ENCODE measurements around the gene DNAJC13. TPM values are rescaled to one million over a fixed set of nuclear protein-coding genes. Genes with fewer than 3 reads are reported as not detected.

Gene DNAJC13
- total and polyA plus RNA-seq, 12 donors, result 6.3 to 40.5 (median 30.8) TPM

DNA sequence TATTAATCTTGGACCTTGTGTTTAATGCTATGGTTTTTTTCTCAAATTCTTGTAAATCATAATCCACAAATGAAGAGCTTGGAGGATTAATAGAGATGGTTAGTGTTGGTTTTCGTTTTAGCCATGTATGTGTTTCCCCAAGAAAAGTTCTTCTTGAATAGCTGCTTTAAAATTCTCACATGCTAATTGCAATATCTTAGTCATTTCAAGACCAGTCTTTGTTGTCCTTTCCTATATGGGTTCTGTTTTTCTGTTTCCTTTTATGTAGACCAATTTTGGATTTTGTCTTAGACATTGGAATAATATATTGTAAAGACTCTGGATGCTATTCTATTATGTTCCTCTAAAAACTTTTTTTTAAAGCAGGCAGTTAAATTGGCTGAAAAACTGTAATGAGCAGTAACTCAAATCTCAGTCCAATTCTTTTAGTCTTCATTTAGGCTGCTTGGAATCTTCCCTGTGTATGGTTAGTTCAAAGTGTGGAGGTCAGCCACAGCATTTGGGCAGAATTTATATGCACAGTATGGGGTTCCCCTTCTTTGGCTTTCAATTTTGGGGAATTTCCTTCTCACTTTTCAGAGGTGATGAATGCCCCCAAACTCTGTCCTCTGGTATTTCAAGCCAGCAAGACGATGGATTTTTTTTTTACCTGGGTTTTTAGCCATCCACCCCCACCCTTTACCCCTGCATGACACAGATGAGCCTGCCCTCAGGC is 39.1 kb upstream of the DNAJC13 start:
- no peaks in the 10 kb centered on the region for H3K4me1 ChIP-seq
- ATAC-seq (no peak), DNase-seq (no peak)
- intact Hi-C loops (cut with DNase I), result no loop called here
- H3K36me3 ChIP-seq, result no peaks in the 10 kb centered on the region
- peaks cover 0 to 20% (median 0%) of the 10 kb centered on the region in 7 donors for H3K27me3 ChIP-seq
- H3K4me3 ChIP-seq, result no peak overlapping the region
- 84 to 89% methylated on average over 2 of the region's 2 CpGs for WGBS, 2 donors
- H3K27ac ChIP-seq, result no peak overlapping the region
- H3K9me3 ChIP-seq, result no peaks in the 10 kb centered on the region
- TF ChIP-seq, protein P1, sequence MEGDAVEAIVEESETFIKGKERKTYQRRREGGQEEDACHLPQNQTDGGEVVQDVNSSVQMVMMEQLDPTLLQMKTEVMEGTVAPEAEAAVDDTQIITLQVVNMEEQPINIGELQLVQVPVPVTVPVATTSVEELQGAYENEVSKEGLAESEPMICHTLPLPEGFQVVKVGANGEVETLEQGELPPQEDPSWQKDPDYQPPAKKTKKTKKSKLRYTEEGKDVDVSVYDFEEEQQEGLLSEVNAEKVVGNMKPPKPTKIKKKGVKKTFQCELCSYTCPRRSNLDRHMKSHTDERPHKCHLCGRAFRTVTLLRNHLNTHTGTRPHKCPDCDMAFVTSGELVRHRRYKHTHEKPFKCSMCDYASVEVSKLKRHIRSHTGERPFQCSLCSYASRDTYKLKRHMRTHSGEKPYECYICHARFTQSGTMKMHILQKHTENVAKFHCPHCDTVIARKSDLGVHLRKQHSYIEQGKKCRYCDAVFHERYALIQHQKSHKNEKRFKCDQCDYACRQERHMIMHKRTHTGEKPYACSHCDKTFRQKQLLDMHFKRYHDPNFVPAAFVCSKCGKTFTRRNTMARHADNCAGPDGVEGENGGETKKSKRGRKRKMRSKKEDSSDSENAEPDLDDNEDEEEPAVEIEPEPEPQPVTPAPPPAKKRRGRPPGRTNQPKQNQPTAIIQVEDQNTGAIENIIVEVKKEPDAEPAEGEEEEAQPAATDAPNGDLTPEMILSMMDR (IDR thresholded peaks at IDR 0.05), result no peak

DNA sequence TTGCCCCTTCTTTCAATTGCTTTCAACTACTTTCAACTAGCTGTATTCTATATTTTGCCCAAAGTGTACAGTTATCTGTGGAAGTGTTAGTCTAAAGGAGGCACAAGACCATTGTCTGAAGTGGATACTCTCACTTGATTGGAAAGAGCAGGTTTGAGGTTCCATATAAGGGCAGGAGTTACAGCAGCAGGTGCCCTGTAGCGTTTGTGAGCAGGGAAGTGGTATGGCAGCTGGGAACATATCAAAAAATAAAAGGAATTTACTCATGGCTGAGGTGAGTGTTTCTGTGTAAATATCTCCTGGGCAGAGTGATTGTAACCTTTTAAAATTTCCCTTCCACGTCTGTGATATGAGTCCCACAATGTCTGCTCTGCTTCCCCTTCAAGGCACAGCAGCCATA is 38.5 kb upstream of the DNAJC13 start:
- WGBS, 2 donors, result 54 to 56% methylated on average over 2 of the region's 2 CpGs

DNA sequence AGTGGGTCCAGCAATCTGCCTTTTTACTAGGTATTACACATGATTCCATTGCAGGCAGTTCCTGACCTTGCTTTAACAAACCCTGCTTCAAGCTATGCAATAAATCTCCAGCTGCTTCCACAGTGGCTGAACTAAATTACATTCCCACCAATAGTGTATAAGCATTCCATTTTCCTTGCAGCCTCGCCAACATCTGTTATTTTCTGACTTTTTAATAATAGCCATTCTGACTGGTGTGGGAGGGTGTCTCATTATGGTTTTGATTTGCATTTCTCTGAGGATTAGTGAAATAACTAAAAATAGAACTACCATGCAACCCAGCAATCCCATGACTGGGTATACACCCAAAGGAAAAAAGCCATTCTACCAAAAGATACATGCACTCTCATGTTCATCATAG is 36.4 kb upstream of the DNAJC13 start:
- TF ChIP-seq, protein P1 (IDR thresholded peaks at IDR 0.05), result no peak
- no peak overlapping the region for H3K27ac ChIP-seq
- no peak for ATAC-seq
- H3K9me3 ChIP-seq, result no peaks in the 10 kb centered on the region
- no peaks in the 10 kb centered on the region for H3K36me3 ChIP-seq
- peaks cover 0 to 20% (median 0%) of the 10 kb centered on the region in 7 donors for H3K27me3 ChIP-seq
- no peak for DNase-seq
- no peak overlapping the region for H3K4me3 ChIP-seq
- intact Hi-C loops (cut with DNase I), result no loop called here
- WGBS, 2 donors, result 68 to 88% methylated on average over 1 of the region's 1 CpG
- no peaks in the 10 kb centered on the region for H3K4me1 ChIP-seq

More for the DNA sequence above, 38.5 kb upstream of the DNAJC13 start:
- H3K27me3 ChIP-seq, result peaks cover 0 to 20% (median 0%) of the 10 kb centered on the region in 7 donors
- no peaks in the 10 kb centered on the region for H3K36me3 ChIP-seq
- DNase-seq, result no peak
- H3K4me1 ChIP-seq, result no peaks in the 10 kb centered on the region
- no peak for ATAC-seq
- intact Hi-C loops (cut with DNase I), result no loop called here
- H3K27ac ChIP-seq, result no peak overlapping the region
- H3K9me3 ChIP-seq, result no peaks in the 10 kb centered on the region
- H3K4me3 ChIP-seq, result no peak overlapping the region
- TF ChIP-seq, protein P1 (IDR thresholded peaks at IDR 0.05), result no peak

DNA sequence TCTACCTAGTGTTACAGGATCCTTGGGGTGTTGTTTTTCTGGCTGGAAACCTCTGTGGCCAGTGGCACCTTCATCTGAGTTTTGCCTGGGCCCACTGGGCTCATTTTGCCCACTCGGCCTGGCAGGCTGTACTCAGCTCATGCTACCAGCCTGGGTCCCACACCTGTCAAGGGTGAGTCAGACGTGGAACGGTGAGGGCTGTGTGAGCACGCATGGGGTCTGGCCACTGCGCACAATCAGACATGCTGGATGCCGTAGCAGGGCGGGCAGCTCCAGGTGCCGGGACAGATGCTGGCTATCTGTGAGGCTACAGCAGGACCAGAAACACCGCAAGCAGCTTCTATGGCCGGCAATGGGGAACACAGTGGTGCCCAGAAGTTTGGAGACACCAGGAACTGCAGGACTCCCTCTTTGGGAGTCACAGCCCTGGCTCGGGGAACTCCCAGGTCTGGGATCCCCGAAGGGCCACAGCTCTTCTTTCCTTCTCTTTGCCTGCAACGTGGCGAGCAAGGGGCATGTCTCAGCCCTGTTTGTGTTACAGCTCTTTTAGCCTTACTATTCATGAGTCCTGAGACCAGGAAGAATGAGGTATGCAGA is 35.9 kb upstream of the DNAJC13 start:
- peaks cover 0 to 20% (median 0%) of the 10 kb centered on the region in 7 donors for H3K27me3 ChIP-seq
- H3K36me3 ChIP-seq, result no peaks in the 10 kb centered on the region
- no peaks in the 10 kb centered on the region for H3K9me3 ChIP-seq
- TF ChIP-seq, protein P1 (IDR thresholded peaks at IDR 0.05), result no peak
- ATAC-seq, result no peak
- DNase-seq, result no peak
- WGBS, 2 donors, result 90 to 94% methylated on average over 14 of the region's 14 CpGs
- H3K4me1 ChIP-seq, result no peaks in the 10 kb centered on the region
- intact Hi-C loops (cut with DNase I), result no loop called here
- H3K4me3 ChIP-seq, result no peak overlapping the region
- H3K27ac ChIP-seq, result no peak overlapping the region

Measured in heart right ventricle (tissue), 16 donors.